H9 (cell line): ENCODE measurements around the gene RBM34. TPM values are rescaled to one million over a fixed set of nuclear protein-coding genes. Genes with fewer than 3 reads are reported as not detected.

Experiments used
- DNase-seq: peaks from one replicate; pipeline ENCODE4 v3.0.0-alpha.2; 2017
- H2AFZ ChIP-seq: one replicate; pipeline ENCODE4 v1.6.1; 2013; ENCODE audit warnings: mild to moderate bottlenecking, low read length, control low read depth, moderate library complexity
- H2AK5ac ChIP-seq: 2 replicates; pipeline ENCODE4 v1.6.1; 2013; ENCODE audit warnings: low read length, control low read depth, mixed read lengths; ENCODE audit not compliant: insufficient read length
- H2BK120ac ChIP-seq: one replicate; pipeline ENCODE4 v1.6.1; 2013; ENCODE audit warnings: low read depth, mild to moderate bottlenecking, low read length, control low read depth, inconsistent platforms; ENCODE audit not compliant: poor library complexity, severe bottlenecking
- H2BK12ac ChIP-seq: 2 replicates; pipeline ENCODE4 v1.6.1; 2013; ENCODE audit warnings: low read length, control low read depth, mixed read lengths, low read depth; ENCODE audit not compliant: insufficient read length
- H2BK15ac ChIP-seq: 2 replicates; pipeline ENCODE4 v1.6.1; 2013; ENCODE audit warnings: low read depth, low read length, control low read depth
- H2BK20ac ChIP-seq: one replicate; pipeline ENCODE4 v1.6.1; 2013; ENCODE audit warnings: low read depth, mild to moderate bottlenecking, low read length, control low read depth, inconsistent platforms; ENCODE audit not compliant: poor library complexity, severe bottlenecking
- H2BK5ac ChIP-seq: 2 replicates; pipeline ENCODE4 v1.6.1; 2013; ENCODE audit warnings: low read length, control low read depth, mixed read lengths; ENCODE audit not compliant: insufficient read length
- H3K14ac ChIP-seq: 2 replicates; pipeline ENCODE4 v1.6.1; 2013; ENCODE audit warnings: low read length, control low read depth; ENCODE audit not compliant: insufficient read depth
- H3K18ac ChIP-seq: 2 replicates; pipeline ENCODE4 v1.6.1; 2013; ENCODE audit warnings: low read depth, mild to moderate bottlenecking, mixed read lengths, low read length, control low read depth; ENCODE audit not compliant: insufficient read length
- H3K23ac ChIP-seq: 2 replicates; pipeline ENCODE4 v1.6.1; 2013; ENCODE audit warnings: low read length, control low read depth, mixed read lengths, low read depth; ENCODE audit not compliant: insufficient read length
- H3K23me2 ChIP-seq: 2 replicates; pipeline ENCODE4 v1.6.1; 2013; ENCODE audit warnings: low read depth, mild to moderate bottlenecking, mixed read lengths, low read length, control low read depth; ENCODE audit not compliant: insufficient read length, poor library complexity, severe bottlenecking
- H3K27ac ChIP-seq: 2 replicates; pipeline ENCODE4 v1.5.1; 2013; ENCODE audit warnings: low read length, control low read depth, mixed read lengths, low read depth; ENCODE audit not compliant: insufficient read length
- H3K27me3 ChIP-seq: 2 replicates; pipeline ENCODE4 v1.6.1; 2013; ENCODE audit warnings: low read length, control low read depth, inconsistent platforms; ENCODE audit not compliant: insufficient read depth
- H3K4ac ChIP-seq: 2 replicates; pipeline ENCODE4 v1.6.1; 2013; ENCODE audit warnings: low read depth, mild to moderate bottlenecking, control low read depth, inconsistent platforms, low read length, moderate library complexity
- H3K4me1 ChIP-seq: 2 replicates; pipeline ENCODE4 v1.6.1; 2013; ENCODE audit warnings: low read length, control low read depth, inconsistent platforms; ENCODE audit not compliant: insufficient read depth
- H3K4me2 ChIP-seq: 2 replicates; pipeline ENCODE4 v1.6.1; 2013; ENCODE audit warnings: low read length, control low read depth, mixed read lengths; ENCODE audit not compliant: insufficient read length, insufficient read depth
- H3K56ac ChIP-seq: 2 replicates; pipeline ENCODE4 v1.6.1; 2013; ENCODE audit warnings: low read depth, mild to moderate bottlenecking, mixed read lengths, low read length, control low read depth; ENCODE audit not compliant: insufficient read length
- H3K79me1 ChIP-seq: 2 replicates; pipeline ENCODE4 v1.6.1; 2013; ENCODE audit warnings: low read depth, mild to moderate bottlenecking, moderate library complexity, low read length, control low read depth, inconsistent platforms; ENCODE audit not compliant: insufficient read depth, poor library complexity, severe bottlenecking
- H3K79me2 ChIP-seq: 2 replicates; pipeline ENCODE4 v1.6.1; 2013; ENCODE audit warnings: low read length, control low read depth, inconsistent platforms; ENCODE audit not compliant: insufficient read depth
- H3K9ac ChIP-seq: 2 replicates; pipeline ENCODE4 v1.6.1; 2013; ENCODE audit warnings: low read length, control low read depth, mixed read lengths; ENCODE audit not compliant: insufficient read length; ENCODE audit errors: extremely low read depth
- H3K9me3 ChIP-seq: one replicate; pipeline ENCODE4 v1.6.1; 2013; ENCODE audit warnings: low read depth, low read length, inconsistent platforms; ENCODE audit not compliant: control insufficient read depth
- H3T11ph ChIP-seq: one replicate; pipeline ENCODE4 v1.6.1; 2013; ENCODE audit warnings: mild to moderate bottlenecking, low read length, control low read depth, inconsistent platforms
- H4K20me1 ChIP-seq: one replicate; pipeline ENCODE4 v1.6.1; 2013; ENCODE audit not compliant: control insufficient read depth, insufficient read length, insufficient read depth
- H4K5ac ChIP-seq: 2 replicates; pipeline ENCODE4 v1.6.1; 2013; ENCODE audit warnings: low read depth, mild to moderate bottlenecking, mixed read lengths, low read length, control low read depth; ENCODE audit not compliant: insufficient read length
- H4K8ac ChIP-seq: replicated peaks from 2 replicates; pipeline ENCODE4 v1.6.1; 2013; ENCODE audit warnings: low read length, control low read depth, mixed read lengths, low read depth; ENCODE audit not compliant: insufficient read length
- H4K91ac ChIP-seq: 2 replicates; pipeline ENCODE4 v1.6.1; 2013; ENCODE audit warnings: low read depth, mild to moderate bottlenecking, moderate library complexity, mixed read lengths, low read length, control low read depth; ENCODE audit not compliant: insufficient read length
- H3K27ac Mint-ChIP-seq, 3 experiments: 2 replicates in 2 of 3; 3 replicates in 1 of 3; pipeline ENCODE4 v1.8.0; 2020 to 2021; ENCODE audit warnings: mixed read lengths in 3 of 3, mild to moderate bottlenecking in 1 of 3, moderate library complexity in 1 of 3
- H3K27me3 Mint-ChIP-seq: 2 replicates; pipeline ENCODE4 v1.8.0; 2021; ENCODE audit warnings: low read depth, mild to moderate bottlenecking, moderate library complexity, mixed read lengths
- H3K36me3 Mint-ChIP-seq, 3 experiments: 2 replicates in 2 of 3; 3 replicates in 1 of 3; pipeline ENCODE4 v1.8.0; 2020 to 2021; ENCODE audit warnings: low read depth in 3 of 3, mixed read lengths in 3 of 3; ENCODE audit not compliant: insufficient read depth in 1 of 3
- H3K4me1 Mint-ChIP-seq, 2 experiments: 2 replicates each; pipeline ENCODE4 v1.8.0; 2020; ENCODE audit warnings: mixed read lengths in 2 of 2
- H3K4me3 Mint-ChIP-seq, 2 experiments: 2 replicates in 1 of 2; 3 replicates in 1 of 2; pipeline ENCODE4 v1.8.0; 2020 to 2021; ENCODE audit warnings: mild to moderate bottlenecking in 2 of 2, mixed read lengths in 2 of 2, moderate library complexity in 1 of 2
- H3K9me3 Mint-ChIP-seq, 2 experiments: 2 replicates in 1 of 2; 3 replicates in 1 of 2; pipeline ENCODE4 v1.8.0; 2020; ENCODE audit warnings: mild to moderate bottlenecking in 2 of 2, mixed read lengths in 2 of 2, moderate library complexity in 1 of 2
- CTCF ChIP-seq: fragments of 200-600 bp; sonication (generic); conservative IDR thresholded peaks from 3 replicates; pipeline ENCODE4 v1.8.0; 2021; ENCODE audit warnings: antibody characterized with exemption, mild to moderate bottlenecking
- WGBS: extraction: QIAGEN DNeasy Blood & Tissue Kit; methylation state at CpG from one replicate; pipeline ENCODE4 v1.1.7; 2013; ENCODE audit warnings: missing lambda C conversion rate, low lambda C conversion rate, mixed read lengths; ENCODE audit not compliant: insufficient read length; ENCODE audit errors: extremely low coverage; 5-methylcytosine and 5-hydroxymethylcytosine counted together
- total RNA-seq: library from RNA; stranded (reverse); gene quantifications from 2 replicates; pipeline ENCODE4 v1.2.1, GENCODE V29; 2021

Gene RBM34
- total RNA-seq, 1 experiment from 2014 or later: 121 TPM

- Histone ChIP-seq H2BK12ac (no peak overlapping the region), H3K4ac (no peak overlapping the region), H3K9ac (no peak overlapping the region), H3K23me2 (no peaks in the 10 kb centered on the region), H4K5ac (no peak overlapping the region), H3T11ph (no peak overlapping the region), H4K8ac (no peak overlapping the region), H3K23ac (no peak overlapping the region), H3K9me3 (no peaks in the 10 kb centered on the region), H3K27me3 (no peaks in the 10 kb centered on the region), H3K79me1 (peaks cover 6% of the 10 kb centered on the region), H3K56ac (no peak overlapping the region), H2BK20ac (no peak overlapping the region), H2BK120ac (no peak overlapping the region), H2BK5ac (no peak overlapping the region), H3K4me2 (no peak overlapping the region), H3K79me2 (no peaks in the 10 kb centered on the region), H2AK5ac (no peak overlapping the region), H4K91ac (no peak overlapping the region), H3K27ac (no peak overlapping the region), H2BK15ac (no peak overlapping the region), H3K18ac (no peak overlapping the region), H3K4me1 (no peaks in the 10 kb centered on the region), H4K20me1 (no peaks in the 10 kb centered on the region), H3K14ac (no peak overlapping the region), H2AFZ (no peak overlapping the region)
- no CpG with 5 or more reads among the region's 9 CpGs for WGBS
- no peak for DNase-seq
- Mint-ChIP-seq H3K4me3 (no peak overlapping the region), H3K27ac (no peak overlapping the region; a peak in 1 of 7 replicates), H3K9me3 (no peaks in the 10 kb centered on the region), H3K27me3 (no peaks in the 10 kb centered on the region), H3K4me1 (no peaks in the 10 kb centered on the region), H3K36me3 (peaks cover 37 to 88% (median 87%) of the 10 kb centered on the region in 3 experiments; a peak in 6 of 7 replicates)
- TF ChIP-seq CTCF: no peak
These were observed 11.2 kb downstream of the RBM34 start for GRCh38 chr1:235149824-235150223.
